A673 (cell line): ENCODE results near the gene FRMD6. TPM values are rescaled to one million over a fixed set of nuclear protein-coding genes. Genes with fewer than 3 reads are reported as not detected.

Source experiments
- BruUV-seq: library from RNA; stranded (reverse); fragments of 400-500 nt; replicated peaks from 2 replicates; lab custom pipeline; 2021; lab: Mats Ljungman, UMichigan
- CTCF ChIA-PET: fragments of 300-600 bp; sonication (Branson Sonifier 250); formaldehyde crosslinking; loops from one replicate; lab custom pipeline; 2022; ENCODE audit warnings: antibody characterized with exemption; lab: Charles Lee
- POLR2A ChIA-PET: fragments of 300-600 bp; sonication (Branson Sonifier 250); formaldehyde crosslinking; loops from one replicate; lab custom pipeline; 2022; ENCODE audit warnings: antibody characterized with exemption; ENCODE audit not compliant: low non-redundant PET; lab: Charles Lee
- DNase-seq: peaks from one replicate; pipeline ENCODE4 v3.0.0-alpha.2; 2015; ENCODE audit warnings: low spot score
- H3K27ac ChIP-seq: fragments of 200-600 bp; sonication (generic); 2 replicates; pipeline ENCODE4 v1.5.1; 2016; ENCODE audit warnings: mixed run types, low read depth, mild to moderate bottlenecking, mixed read lengths, antibody characterized with exemption, low read length; ENCODE audit not compliant: poor library complexity, severe bottlenecking
- H3K27me3 ChIP-seq: fragments of 200-600 bp; sonication (generic); replicated peaks from 2 replicates; pipeline ENCODE4 v1.6.1; 2017; ENCODE audit warnings: mixed run types, low read depth, mild to moderate bottlenecking, mixed read lengths, antibody characterized with exemption, low read length; ENCODE audit not compliant: insufficient read depth, poor library complexity
- H3K36me3 ChIP-seq: fragments of 200-600 bp; sonication (generic); 2 replicates; pipeline ENCODE4 v1.6.1; 2016; ENCODE audit warnings: mixed run types, mild to moderate bottlenecking, mixed read lengths, antibody characterized with exemption, low read length; ENCODE audit not compliant: insufficient read depth, poor library complexity, severe bottlenecking
- H3K4me1 ChIP-seq: fragments of 200-600 bp; sonication (generic); 2 replicates; pipeline ENCODE4 v1.6.1; 2017; ENCODE audit warnings: mixed run types, mild to moderate bottlenecking, mixed read lengths, antibody characterized with exemption, low read length; ENCODE audit not compliant: insufficient read depth, poor library complexity, severe bottlenecking
- H3K4me3 ChIP-seq: fragments of 200-600 bp; sonication (generic); 2 replicates; pipeline ENCODE4 v1.5.1; 2016; ENCODE audit warnings: low read depth, mixed run types, mild to moderate bottlenecking, mixed read lengths, low read length; ENCODE audit not compliant: poor library complexity, severe bottlenecking
- H3K9me3 ChIP-seq: fragments of 200-600 bp; sonication (generic); 2 replicates; pipeline ENCODE4 v1.6.1; 2016; ENCODE audit warnings: mixed run types, low read depth, mild to moderate bottlenecking, mixed read lengths, antibody characterized with exemption, low read length; ENCODE audit not compliant: poor library complexity, severe bottlenecking
- EZH2 ChIP-seq: fragments of 200-600 bp; sonication (generic); IDR thresholded peaks from 2 replicates; pipeline ENCODE4 v1.6.1; 2017; ENCODE audit warnings: borderline replicate concordance, low read depth, mild to moderate bottlenecking, mixed read lengths, antibody characterized with exemption, low read length; ENCODE audit not compliant: poor library complexity, severe bottlenecking
- intact Hi-C: fragments of 100-400 bp; cut with micrococcal nuclease; formaldehyde crosslinking; loops from one replicate; pipeline ENCODE4 v1.10.0; 2022; ENCODE audit not compliant: unreplicated experiment
- total RNA-seq: library from RNA; stranded (reverse); gene quantifications from 2 replicates; pipeline ENCODE4 v1.2.3, GENCODE V29; 2021
- TF ChIP-seq, protein P1 (sequence below): fragments of 300-800, 200-600 bp; sonication (generic); conservative IDR thresholded peaks from 2 replicates; pipeline ENCODE4 v1.5.1; 2017; ENCODE audit warnings: low read depth, mild to moderate bottlenecking, antibody characterized with exemption, low read length, moderate library complexity, mixed read lengths

The FRMD6 gene
- total RNA-seq, 1 experiment from 2014 or later: 27.6 TPM

GRCh38 chr14:51717766-51718165 lies 66.1 kb downstream of the FRMD6 start:
- POLR2A ChIA-PET: no interaction called here
- H3K36me3 ChIP-seq: peaks cover 19% of the 10 kb centered on the region
- no peak overlapping the region for H3K4me3 ChIP-seq
- no peaks in the 10 kb centered on the region for H3K4me1 ChIP-seq
- TF ChIP-seq EZH2: no peak
- TF ChIP-seq, protein P1, sequence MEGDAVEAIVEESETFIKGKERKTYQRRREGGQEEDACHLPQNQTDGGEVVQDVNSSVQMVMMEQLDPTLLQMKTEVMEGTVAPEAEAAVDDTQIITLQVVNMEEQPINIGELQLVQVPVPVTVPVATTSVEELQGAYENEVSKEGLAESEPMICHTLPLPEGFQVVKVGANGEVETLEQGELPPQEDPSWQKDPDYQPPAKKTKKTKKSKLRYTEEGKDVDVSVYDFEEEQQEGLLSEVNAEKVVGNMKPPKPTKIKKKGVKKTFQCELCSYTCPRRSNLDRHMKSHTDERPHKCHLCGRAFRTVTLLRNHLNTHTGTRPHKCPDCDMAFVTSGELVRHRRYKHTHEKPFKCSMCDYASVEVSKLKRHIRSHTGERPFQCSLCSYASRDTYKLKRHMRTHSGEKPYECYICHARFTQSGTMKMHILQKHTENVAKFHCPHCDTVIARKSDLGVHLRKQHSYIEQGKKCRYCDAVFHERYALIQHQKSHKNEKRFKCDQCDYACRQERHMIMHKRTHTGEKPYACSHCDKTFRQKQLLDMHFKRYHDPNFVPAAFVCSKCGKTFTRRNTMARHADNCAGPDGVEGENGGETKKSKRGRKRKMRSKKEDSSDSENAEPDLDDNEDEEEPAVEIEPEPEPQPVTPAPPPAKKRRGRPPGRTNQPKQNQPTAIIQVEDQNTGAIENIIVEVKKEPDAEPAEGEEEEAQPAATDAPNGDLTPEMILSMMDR: no peak
- no peak overlapping the region for H3K27ac ChIP-seq
- CTCF ChIA-PET: no interaction called here
- no peaks in the 10 kb centered on the region for H3K9me3 ChIP-seq
- BruUV-seq: no TSS peak
- H3K27me3 ChIP-seq: no peaks in the 10 kb centered on the region
- DNase-seq: no peak
- intact Hi-C loops: no loop called here

DNA sequence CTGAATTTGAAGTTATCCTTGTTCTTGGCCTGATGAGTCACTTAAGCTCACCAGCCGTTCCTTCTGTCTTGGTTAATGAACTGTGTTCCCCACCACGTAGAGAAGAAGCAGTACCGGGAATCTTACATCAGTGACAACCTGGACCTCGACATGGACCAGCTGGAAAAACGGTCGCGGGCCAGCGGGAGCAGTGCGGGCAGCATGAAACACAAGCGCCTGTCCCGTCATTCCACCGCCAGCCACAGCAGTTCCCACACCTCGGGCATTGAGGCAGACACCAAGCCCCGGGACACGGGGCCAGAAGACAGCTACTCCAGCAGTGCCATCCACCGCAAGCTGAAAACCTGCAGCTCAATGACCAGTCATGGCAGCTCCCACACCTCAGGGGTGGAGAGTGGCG lies 68.2 kb downstream of the FRMD6 start:
- Histone ChIP-seq H3K27ac (no peak overlapping the region), H3K36me3 (peaks cover 19% of the 10 kb centered on the region), H3K4me3 (no peak overlapping the region), H3K4me1 (no peaks in the 10 kb centered on the region), H3K27me3 (no peaks in the 10 kb centered on the region), H3K9me3 (no peaks in the 10 kb centered on the region)
- ChIA-PET CTCF (interaction anchor here (0.7 kb wide), 1 partner anchor 15 kb away, joined by 3 read pairs; no protein-coding TSS in a partner anchor), POLR2A (no interaction called here)
- TF ChIP-seq, protein P1: no peak
- TF ChIP-seq EZH2: no peak
- intact Hi-C loops: no loop called here
- BruUV-seq: no TSS peak
- DNase-seq: no peak

GRCh38 chr14:51723990-51724389 lies 72.3 kb downstream of the FRMD6 start:
- no TSS peak for BruUV-seq
- TF ChIP-seq, protein P1: no peak
- no peak for TF ChIP-seq EZH2
- no peak overlapping the region for H3K4me3 ChIP-seq
- peaks cover 26% of the 10 kb centered on the region for H3K36me3 ChIP-seq
- CTCF ChIA-PET: no interaction called here
- no peaks in the 10 kb centered on the region for H3K9me3 ChIP-seq
- no peak overlapping the region for H3K27ac ChIP-seq
- POLR2A ChIA-PET: interaction anchor here (0.6 kb wide), 1 partner anchor 339 kb away, joined by 4 read pairs; no protein-coding TSS in a partner anchor
- no peaks in the 10 kb centered on the region for H3K4me1 ChIP-seq
- no peak for DNase-seq
- intact Hi-C loops: no loop called here
- no peaks in the 10 kb centered on the region for H3K27me3 ChIP-seq
